AG04449 (cell line): ENCODE measurements around the gene MRNIP.

Experiments used
- CTCF ChIA-PET: fragments of 350-600 bp; formaldehyde crosslinking; extraction: SDS; loops from one replicate; lab custom pipeline; 2021; ENCODE audit warnings: antibody characterized with exemption; lab: Yijun Ruan, JAX
- POLR2A ChIA-PET: fragments of 400-600, 350-600 bp; formaldehyde crosslinking; extraction: SDS; loops from one replicate; lab custom pipeline; 2020; ENCODE audit warnings: antibody characterized with exemption, inconsistent platforms; lab: Yijun Ruan, JAX
- DNase-seq: peaks from one replicate; pipeline ENCODE4 v3.0.0-alpha.2; 2010; ENCODE audit warnings: low read depth, low spot score
- H3K4me3 ChIP-seq: 2 replicates; pipeline ENCODE4 v1.5.1; 2011; ENCODE audit warnings: low read depth, mild to moderate bottlenecking, control low read depth, low read length
- TF ChIP-seq, protein P1 (sequence below): IDR thresholded peaks from one replicate; pipeline ENCODE4 v1.5.1; 2011; ENCODE audit warnings: mild to moderate bottlenecking, moderate library complexity, low read length, control low read depth, inconsistent platforms; ENCODE audit not compliant: insufficient read depth; ENCODE audit errors: missing control alignments

Gene MRNIP

DNA sequence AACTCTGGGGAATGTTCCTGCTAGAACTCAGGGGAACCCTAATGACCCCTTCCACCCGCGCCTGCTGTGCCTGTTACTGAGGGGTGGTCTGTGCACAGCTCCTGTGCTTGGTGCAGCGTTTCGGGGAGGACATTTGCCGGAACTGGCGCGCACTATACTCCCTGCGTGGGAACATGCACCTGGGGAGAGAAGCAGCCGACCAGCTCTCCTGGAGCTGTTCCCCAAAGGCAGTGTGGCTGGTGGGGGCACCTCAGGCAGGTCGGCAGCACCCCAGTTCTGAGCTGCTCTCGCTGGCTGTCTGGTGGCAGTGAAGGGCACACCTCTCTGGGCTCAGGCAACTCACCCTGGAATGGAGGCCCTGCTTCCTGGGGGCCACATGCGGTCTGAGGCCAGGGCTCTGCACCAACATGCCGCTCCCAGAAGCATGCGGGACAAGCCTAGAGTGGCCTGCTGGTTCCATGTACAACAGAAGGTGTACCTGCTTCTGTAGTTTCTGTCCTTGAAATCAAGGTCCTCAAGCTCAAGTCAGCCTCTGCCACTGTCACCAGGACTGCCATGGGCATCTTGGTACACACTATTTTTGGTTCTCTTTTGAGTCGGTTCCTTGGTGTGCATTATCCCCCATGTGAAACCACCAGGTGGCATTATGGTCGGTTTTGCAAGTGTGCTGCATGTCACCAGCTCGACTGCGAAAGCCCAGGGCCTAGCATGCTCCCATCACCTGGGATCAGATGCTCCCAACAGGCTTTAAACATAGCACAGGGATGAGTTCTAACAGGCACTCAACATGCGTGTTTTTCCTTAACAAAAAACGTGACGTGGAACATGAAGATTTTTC is 7.8 kb upstream of the MRNIP start:
- TF ChIP-seq, protein P1, sequence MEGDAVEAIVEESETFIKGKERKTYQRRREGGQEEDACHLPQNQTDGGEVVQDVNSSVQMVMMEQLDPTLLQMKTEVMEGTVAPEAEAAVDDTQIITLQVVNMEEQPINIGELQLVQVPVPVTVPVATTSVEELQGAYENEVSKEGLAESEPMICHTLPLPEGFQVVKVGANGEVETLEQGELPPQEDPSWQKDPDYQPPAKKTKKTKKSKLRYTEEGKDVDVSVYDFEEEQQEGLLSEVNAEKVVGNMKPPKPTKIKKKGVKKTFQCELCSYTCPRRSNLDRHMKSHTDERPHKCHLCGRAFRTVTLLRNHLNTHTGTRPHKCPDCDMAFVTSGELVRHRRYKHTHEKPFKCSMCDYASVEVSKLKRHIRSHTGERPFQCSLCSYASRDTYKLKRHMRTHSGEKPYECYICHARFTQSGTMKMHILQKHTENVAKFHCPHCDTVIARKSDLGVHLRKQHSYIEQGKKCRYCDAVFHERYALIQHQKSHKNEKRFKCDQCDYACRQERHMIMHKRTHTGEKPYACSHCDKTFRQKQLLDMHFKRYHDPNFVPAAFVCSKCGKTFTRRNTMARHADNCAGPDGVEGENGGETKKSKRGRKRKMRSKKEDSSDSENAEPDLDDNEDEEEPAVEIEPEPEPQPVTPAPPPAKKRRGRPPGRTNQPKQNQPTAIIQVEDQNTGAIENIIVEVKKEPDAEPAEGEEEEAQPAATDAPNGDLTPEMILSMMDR = no peak
- DNase-seq = no peak
- POLR2A ChIA-PET = interaction anchor here (0.9 kb wide), 1 partner anchor 34 kb away, joined by 3 read pairs; no protein-coding TSS in a partner anchor
- H3K4me3 ChIP-seq = no peak overlapping the region
- CTCF ChIA-PET = no interaction called here

DNA sequence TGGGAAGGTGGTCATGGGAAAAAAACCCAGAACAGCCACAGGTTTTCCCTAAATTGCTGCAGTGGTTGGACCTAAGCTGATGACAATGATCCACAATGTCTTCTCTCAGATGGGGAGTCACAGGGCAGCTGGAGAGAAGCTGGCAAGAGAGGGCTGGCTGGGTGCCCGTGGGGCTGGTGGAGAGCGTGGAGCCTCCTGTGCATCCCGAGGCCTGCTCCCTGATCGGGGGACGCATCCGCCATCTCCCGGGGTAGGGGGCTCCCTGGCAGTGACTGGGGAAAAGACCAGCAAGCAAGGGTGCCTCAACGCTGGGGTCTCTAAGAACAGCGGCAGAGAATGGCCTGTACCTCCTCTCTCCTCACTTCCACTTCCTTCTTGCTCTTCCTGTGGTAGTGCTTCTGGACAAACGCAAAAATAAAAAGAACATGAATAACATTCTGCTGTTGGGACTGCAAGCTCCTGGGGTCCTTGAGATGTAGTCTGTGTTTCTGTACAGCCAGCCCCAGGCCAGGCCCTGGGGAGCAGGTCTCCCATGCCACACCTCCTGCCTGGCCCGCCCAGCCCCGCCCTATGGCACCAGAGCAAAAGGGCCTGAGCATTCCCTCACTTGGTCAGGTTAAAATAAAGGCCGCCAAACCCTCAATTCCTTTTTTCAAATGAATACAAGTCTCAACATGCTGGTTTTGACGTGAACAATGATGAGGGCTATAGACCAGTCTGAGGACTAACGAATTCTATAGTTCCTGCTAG is 7.0 kb upstream of the MRNIP start:
- no peak overlapping the region for H3K4me3 ChIP-seq
- DNase-seq = no peak
- TF ChIP-seq, protein P1 = no peak
- ChIA-PET CTCF (no interaction called here), POLR2A (interaction anchor here (0.9 kb wide), 1 partner anchor 33 kb away, joined by 3 read pairs; no protein-coding TSS in a partner anchor)

DNA sequence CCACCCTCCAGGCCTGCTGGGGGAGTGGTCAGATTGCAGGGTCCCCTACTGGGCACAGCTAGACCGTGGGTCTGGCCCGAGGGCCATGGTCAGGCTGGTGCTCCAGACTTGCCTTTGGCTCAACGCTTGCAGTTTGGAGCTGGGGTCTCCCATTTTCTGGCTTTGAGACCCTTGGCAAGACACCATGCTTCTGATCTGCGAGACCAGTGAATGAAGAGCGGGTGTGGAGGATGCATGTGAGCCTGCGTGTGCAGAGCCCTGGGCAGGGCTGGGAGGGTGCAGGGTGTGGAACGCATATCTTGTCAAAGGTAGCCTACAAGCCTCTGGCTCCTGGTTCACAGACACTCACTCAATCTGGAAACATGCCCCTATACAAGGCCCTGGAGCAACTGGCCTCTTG is 6.1 kb upstream of the MRNIP start:
- TF ChIP-seq, protein P1 = no peak
- H3K4me3 ChIP-seq = no peak overlapping the region
- ChIA-PET POLR2A (no interaction called here), CTCF (no interaction called here)
- no peak for DNase-seq

DNA sequence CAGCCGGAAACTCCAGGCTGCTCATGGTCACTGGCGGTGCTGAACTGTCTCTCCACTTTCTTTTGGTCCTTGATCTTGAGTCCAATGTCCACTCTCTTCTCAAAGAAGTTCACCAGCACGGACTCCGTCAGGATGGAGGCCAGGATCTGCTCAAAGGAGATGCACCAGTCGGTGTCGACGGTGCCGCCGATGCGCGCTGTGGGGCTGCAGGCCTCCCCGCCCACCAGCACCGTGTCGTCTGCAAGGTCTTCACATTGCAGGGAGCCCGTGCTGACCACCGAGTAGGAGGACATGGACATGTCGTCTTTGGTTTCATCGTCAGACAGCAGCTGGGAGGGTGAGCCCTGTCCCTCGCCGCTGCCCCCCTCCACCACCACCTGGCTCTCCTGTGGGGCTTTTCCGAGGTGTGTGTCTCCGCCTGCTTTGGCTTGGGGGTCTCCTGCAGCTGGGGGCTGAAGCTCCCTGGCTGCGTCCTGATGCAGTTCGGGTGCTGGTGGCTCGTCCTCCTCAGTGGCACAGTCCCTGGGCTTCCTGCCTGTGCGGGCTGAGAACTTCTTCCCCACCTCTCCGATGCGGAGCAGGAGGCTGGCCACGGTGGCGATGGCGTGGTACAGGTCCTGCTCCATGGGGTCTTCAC is 5.0 kb upstream of the MRNIP start:
- ChIA-PET POLR2A (no interaction called here), CTCF (no interaction called here)

DNA sequence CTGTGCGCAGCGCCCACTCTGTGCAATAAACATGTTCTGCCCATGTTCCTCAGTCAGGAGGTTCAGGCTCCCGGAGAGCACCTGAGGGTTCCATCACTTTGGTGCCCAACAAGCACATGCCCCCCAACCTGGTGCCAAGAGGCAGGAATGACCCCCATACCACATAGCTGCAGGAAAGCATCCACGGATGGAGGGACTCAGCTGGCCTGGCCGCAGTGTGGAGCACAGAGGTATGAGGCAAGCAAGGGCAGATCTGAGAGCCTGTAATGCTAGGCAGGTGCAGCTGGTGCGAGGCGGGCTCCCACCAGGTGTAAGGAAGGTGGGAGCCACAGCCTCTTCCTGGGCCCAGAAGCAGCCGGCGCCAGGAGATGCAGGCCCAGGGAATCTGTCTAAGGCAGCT is 4.3 kb upstream of the MRNIP start:
- H3K4me3 ChIP-seq = no peak overlapping the region
- CTCF ChIA-PET = interaction anchor here (1.3 kb wide), 1 partner anchor 8 kb away, joined by 6 read pairs; no protein-coding TSS in a partner anchor
- TF ChIP-seq, protein P1 = no peak
- POLR2A ChIA-PET = no interaction called here
- DNase-seq = no peak

More for the DNA sequence above, 5.0 kb upstream of the MRNIP start:
- DNase-seq = no peak
- H3K4me3 ChIP-seq = no peak overlapping the region
- TF ChIP-seq, protein P1 = no peak
